ENCODE data around the gene TBRG4. TPM values are rescaled to one million over a fixed set of nuclear protein-coding genes. Genes with fewer than 3 reads are reported as not detected.

Gene TBRG4
- total RNA-seq, 1 donor: 46.6 TPM

DNA sequence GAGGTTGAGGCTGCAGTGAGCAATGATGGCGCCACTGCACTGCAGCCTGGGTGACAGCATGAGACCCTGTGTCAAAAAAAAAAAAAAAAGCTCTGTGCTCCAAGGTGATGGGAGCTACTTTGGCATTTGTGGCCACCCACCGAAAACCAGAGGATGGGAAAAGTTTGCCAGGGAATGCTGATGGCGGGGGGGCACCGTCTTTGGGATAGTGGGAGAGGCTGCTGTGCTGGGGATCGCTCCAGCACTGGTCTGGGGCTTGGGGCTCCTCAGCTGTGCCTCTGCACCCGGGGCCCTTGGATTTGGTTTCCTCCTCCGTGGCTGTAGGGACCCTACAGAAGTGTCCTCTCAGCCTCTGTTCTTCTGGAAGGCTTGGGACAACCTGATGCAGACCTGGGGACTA, 34.4 kb upstream of the TBRG4 start:
- no peak overlapping the region for H3K4me3 ChIP-seq (ENCODE audit: low read depth, low read length)
- TF ChIP-seq, protein P1, sequence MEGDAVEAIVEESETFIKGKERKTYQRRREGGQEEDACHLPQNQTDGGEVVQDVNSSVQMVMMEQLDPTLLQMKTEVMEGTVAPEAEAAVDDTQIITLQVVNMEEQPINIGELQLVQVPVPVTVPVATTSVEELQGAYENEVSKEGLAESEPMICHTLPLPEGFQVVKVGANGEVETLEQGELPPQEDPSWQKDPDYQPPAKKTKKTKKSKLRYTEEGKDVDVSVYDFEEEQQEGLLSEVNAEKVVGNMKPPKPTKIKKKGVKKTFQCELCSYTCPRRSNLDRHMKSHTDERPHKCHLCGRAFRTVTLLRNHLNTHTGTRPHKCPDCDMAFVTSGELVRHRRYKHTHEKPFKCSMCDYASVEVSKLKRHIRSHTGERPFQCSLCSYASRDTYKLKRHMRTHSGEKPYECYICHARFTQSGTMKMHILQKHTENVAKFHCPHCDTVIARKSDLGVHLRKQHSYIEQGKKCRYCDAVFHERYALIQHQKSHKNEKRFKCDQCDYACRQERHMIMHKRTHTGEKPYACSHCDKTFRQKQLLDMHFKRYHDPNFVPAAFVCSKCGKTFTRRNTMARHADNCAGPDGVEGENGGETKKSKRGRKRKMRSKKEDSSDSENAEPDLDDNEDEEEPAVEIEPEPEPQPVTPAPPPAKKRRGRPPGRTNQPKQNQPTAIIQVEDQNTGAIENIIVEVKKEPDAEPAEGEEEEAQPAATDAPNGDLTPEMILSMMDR (IDR thresholded peaks at IDR 0.05; ENCODE audit: insufficient read depth, low read length): no peak
- DNase-seq (ENCODE audit: low read depth): no peak

DNA sequence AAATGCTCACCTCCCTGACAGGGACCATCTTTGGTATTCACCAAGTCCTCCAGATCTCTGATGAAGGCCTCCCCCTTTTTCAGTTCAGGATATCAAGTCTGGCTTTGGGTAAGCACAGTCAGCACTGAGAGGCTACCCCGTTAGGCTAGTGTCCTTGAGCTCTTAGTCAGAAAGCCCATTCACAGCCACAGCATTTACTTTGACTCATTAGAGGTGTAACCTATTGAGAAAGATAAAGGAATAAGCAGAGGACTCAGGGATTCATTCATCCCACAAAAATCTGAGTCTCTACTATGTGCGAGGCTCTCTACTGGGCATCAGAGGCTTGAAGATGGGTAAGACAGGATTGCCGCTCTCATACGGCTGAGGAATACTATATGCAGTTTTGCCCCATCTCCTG, 32.1 kb upstream of the TBRG4 start:
- TF ChIP-seq, protein P1 (IDR thresholded peaks at IDR 0.05; ENCODE audit: insufficient read depth, low read length): no peak
- H3K4me3 ChIP-seq (ENCODE audit: low read depth, low read length): no peak overlapping the region
- DNase-seq (ENCODE audit: low read depth): no peak

DNA sequence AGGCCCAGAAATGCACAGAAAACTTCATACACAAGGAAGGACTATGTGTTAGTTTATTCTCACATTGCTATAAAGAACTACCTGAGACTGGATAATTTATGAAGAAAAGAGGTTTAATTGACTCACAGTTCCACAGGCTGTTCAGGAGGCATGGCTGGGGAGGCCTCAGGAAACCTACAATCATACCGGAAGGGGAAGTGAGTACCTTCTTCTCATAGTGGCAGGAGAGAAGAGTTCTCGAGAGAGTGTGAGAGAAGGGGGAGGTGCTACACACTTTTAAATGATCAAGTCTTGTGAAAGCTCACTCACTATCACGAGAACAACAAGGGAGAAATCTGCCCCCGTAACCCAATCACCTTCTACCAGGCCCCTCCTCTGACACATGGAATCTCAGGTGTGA, 29.3 kb upstream of the TBRG4 start:
- TF ChIP-seq, protein P1 (IDR thresholded peaks at IDR 0.05; ENCODE audit: insufficient read depth, low read length): no peak
- DNase-seq (ENCODE audit: low read depth): no peak
- H3K4me3 ChIP-seq (ENCODE audit: low read depth, low read length): no peak overlapping the region

DNA sequence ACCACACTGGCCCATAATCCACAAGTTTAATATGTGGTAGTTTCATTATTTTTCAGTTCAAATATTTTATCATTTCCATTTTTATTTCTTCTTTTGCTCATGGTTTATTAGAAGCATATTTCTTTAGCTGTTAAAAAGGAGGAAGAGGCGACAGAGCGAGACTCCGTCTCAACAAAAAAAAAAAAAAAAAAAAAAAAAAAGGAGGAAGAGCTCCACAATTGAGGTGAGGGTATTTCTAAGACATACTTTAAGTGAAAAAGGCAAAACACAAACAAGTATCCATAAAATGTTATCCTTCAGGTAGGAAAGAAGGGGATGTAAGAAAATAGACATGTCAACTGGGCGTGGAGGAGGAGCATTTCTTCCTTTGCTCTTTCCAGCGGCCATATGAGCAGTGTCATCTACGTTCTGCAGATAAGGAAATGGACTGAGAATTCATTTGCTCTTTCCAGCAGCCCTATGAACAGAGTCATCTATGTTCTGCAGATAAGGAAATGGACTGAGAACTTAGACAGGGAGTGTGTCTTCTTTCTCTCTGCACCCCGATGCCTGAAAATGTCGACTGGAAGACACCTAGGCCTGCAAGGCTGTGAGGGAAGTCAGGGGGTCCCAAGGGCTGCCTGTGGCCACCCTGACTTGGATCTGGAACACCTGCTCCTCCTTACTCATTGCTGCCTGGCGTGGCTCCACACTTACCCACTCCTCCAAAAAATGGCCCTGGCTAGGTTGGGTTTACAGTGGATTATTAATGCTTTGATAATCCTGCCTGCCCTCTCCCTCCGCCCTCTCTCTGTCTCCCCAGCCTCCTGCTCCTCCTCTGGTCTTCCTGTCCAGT, 27.2 kb upstream of the TBRG4 start:
- H3K4me3 ChIP-seq (ENCODE audit: low read depth, low read length): no peak overlapping the region
- TF ChIP-seq, protein P1 (IDR thresholded peaks at IDR 0.05; ENCODE audit: insufficient read depth, low read length): no peak
- DNase-seq (ENCODE audit: low read depth): no peak

DNA sequence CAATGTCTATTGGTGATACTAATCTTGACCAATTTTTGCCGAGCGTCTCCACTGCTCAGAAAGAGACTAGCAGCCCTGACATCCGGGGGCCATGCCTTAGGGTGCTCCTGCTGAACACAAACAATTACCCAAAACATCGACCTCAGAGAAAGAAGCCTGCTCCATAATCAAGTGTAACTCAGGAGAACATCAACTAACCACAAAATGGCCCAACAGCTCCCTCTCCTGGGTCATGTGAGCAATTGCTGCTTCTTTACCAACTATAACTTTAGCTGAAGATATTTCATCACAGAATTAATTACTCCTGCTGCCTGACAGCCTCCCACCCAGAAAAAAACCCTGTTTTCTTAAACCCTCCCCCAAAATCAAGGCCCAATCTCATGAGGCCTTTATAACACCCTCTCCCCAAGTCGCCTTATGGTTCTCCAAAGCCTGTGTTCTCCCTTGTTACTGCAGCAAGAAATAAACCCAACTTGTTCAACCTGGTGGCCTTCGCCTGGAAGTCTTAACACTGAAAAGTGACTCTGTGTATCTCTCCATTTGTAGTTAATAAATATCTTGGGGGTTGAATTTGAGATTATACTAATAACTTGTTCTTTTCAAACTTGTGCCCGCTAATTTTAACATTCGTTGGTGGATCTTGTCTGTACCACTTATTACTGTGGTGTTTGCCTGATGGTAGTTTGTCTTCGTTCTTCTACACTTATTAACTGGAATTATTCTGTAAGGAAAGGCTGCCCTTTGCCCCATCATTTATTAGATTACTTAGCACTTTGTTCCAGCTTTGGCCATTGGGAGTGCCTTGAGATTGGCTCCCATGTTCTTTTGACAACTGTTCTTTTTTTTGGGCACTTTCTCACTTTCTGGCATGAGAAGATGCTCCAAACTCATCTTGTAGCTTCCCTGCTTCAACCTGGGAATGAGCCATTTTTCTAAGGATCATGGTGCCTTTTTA, 24.9 kb upstream of the TBRG4 start:
- TF ChIP-seq, protein P1 (IDR thresholded peaks at IDR 0.05; ENCODE audit: insufficient read depth, low read length): peak; percentile 90
- DNase-seq (ENCODE audit: low read depth): peak; percentile 87
- no peak overlapping the region for H3K4me3 ChIP-seq (ENCODE audit: low read depth, low read length)

DNA sequence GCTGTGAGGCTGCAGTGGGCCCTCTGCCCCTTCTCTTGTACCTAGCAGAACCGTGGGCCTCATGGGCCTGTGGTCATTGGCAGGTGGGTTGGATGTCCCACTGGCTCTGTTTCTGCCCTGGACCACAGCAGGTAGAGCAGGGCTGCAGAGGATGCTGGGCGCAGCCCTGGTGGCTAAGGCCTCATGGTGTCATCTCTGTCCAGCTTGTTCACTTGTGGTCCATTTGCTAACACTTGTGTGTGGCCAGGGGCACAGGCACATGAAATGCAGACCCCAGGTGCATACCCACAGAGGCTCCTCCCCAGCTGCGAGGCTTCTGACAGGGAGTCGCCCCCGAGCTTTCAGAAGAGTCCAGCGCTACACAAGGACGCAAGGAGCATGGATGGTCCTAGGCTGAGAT, 22.4 kb upstream of the TBRG4 start:
- H3K4me3 ChIP-seq (ENCODE audit: low read depth, low read length): no peak overlapping the region
- no peak for DNase-seq (ENCODE audit: low read depth)
- TF ChIP-seq, protein P1 (IDR thresholded peaks at IDR 0.05; ENCODE audit: insufficient read depth, low read length): no peak
